ENCODE measurements around the gene ITPKB.
A peak's percentile ranks its signal among the peaks of the same experiment; 100 is the strongest.
"Not testable (repeated sequence)": the region's sequence is repeated elsewhere in the genome, so short reads cannot be mapped to it uniquely, and the experiment has no call there.

Gene ITPKB

GRCh38 chr1:226634166-226634588, 104.9 kb downstream of the ITPKB start:
- peak; percentile 80 for DNase-seq

DNA sequence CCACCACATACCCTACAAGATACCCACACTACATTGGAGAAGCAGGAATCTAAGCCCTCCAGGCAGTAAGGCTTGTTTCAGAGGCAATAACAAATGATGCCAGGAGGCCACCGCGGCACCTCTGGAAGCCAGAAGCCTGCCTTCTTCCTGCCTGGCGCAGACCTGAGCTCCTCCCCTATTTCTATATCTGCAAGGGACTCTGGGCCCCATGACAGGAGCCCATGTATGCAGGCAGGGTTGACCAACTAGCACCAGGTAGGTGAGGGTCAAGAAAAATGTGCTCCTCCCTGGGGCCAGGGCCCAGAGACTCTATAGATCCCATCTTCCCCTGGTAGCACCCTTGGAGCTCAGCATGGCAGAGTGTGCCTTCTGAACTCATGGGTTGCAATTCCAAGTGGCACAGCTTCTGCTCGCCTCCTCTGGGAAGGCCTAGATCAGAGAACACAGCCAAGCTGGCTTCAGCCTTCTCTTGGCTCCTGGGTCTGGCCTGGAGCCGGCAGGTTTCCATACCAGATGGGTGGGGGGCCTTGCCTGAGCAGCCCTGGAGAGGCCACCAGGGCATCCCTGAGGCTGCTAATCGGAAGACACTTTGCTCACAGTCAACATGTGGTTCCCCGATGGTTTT, 105.4 kb downstream of the ITPKB start:
- no peak for DNase-seq

GRCh38 chr1:226632922-226633351, 106.1 kb downstream of the ITPKB start:
- DNase-seq: no peak

DNA sequence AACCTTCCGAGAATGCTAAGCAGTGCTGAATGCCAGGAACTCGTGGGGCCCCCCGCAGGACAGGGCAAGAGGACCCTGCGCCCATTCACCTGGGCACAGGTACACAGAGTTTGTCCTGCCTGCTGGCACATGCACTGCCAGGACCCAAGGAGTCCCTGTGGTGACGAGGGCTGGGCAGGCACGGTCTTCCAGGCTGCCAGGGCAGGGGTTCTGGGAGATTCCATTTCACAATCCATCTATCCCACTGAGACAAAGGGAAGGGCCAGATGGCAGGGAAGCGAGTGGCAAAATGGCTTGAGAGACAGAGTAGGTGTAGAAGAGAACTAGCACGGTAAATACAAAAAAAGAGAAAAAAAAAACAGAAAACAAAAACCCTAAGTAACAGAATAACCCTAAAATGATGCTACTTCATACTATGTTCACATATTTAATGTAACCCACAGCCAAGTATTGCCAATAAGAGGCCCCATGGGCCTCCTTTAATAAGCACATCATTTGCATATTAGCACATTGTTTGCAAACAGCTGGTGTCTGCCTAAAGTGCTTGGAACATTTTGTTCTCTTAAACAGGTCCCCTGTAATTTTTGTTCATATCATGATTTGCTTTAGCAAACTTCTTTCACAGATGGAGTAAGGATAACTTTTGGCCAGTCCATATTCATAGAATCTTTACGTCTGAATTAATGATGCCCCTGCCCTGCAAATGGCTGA, 106.8 kb downstream of the ITPKB start:
- DNase-seq: no peak

DNA sequence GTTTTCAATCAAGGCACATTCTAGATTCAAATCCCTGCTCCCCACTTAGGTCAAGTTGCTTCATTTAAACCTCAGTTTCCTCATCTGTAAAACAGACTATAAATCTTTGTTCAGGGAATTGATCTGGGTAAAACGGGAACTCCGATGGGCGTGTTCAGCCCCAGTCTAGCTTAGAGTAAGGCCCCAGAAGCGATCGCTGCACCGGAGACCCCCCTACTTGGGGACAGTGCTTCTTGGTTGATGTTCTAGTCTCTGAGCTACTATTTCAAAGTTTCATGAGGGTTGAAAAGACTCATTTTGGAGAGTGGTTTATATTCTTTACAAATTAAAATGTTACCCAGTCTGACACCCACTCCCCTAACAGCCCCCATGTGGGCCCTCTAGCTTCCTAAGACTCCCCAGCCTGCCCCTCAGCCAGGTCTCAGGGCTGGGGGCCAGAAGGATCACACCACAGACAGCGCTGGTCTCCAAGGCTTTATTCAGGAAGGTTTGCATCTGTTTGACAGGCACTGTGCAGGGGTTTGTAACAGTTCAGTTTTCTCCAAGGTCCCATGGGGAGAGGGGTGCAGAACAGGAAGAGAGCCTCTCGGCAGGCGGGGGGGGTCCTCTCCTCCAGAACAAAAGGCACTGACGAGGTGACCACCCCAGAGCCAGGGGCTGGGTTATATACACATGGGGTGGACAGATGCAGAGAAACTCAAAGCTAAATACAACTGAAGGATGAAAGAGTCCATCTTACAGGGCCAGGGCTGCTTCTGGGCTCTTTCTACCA, 107.7 kb downstream of the ITPKB start:
- DNase-seq: no peak

- DNase-seq: no peak
Observed at GRCh38 chr1:226630592-226630991, 108.5 kb downstream of the ITPKB start.

DNA sequence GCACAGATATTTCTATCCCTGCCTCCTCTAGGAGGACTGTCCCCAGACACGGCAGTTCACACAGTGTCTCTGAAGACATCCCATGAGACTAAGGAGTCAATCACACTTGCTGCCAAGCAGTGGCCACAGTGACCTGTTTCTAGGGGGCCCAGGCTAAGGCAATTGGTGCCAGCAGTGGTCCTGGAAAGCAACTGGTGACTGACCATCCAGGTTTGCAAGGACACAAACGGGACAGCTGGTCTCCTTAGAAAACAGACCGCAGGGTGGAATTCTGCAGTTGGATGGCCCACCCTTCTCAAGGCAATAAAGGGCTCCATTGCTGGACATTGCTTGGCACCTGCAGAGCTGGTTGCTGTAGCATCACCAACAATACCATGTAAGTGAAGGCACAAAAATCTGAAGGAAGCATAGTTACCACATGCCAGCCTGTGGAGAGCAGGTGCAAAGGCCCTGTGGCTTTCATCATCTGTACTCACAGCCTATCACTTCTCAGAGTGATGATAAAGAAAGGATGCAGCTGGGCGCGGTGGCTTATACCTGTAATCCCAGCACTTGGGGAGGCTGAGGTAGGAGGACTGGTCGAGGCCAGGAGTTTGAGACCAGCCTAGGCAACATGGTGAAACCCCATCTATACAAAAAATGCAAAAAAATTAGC, 109.1 kb downstream of the ITPKB start:
- no peak for DNase-seq

- no peak for DNase-seq
Observed at GRCh38 chr1:226629210-226629895, 109.7 kb downstream of the ITPKB start.

- peak; percentile 55 for DNase-seq
Observed at GRCh38 chr1:226628612-226629155, 110.4 kb downstream of the ITPKB start.

DNA sequence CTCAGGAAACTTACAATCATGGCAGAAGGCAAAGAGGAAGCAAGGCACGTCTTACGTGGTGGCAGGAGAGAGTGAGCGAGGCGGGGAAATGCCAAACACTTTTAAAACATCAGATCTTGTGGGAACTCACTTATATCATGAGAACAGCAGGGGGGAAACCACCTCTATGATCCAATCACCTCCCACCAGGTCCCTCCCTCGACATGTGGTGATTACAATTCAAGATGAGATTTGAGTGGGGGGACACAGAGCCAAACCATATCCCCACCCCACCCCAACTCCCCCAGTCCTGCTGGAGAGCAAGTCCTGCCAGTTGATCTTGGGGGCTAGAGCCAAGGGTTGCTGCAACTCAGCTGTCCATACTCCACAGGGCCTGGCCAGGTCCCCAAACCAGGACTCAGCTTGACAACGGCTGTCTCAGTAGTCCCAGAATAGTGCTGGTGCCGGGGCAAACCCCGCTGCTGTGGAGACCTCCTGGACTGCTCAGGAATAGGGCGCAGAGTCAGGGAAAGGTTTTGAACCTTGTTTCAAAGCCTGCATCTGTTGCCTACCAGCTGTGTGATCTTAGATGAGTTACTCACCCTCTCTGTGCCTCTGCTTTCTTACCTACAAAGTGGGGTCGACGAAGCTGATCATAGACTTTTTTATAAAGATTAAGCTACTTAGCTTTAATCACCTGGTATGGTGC, 111.0 kb downstream of the ITPKB start:
- no peak for DNase-seq

DNA sequence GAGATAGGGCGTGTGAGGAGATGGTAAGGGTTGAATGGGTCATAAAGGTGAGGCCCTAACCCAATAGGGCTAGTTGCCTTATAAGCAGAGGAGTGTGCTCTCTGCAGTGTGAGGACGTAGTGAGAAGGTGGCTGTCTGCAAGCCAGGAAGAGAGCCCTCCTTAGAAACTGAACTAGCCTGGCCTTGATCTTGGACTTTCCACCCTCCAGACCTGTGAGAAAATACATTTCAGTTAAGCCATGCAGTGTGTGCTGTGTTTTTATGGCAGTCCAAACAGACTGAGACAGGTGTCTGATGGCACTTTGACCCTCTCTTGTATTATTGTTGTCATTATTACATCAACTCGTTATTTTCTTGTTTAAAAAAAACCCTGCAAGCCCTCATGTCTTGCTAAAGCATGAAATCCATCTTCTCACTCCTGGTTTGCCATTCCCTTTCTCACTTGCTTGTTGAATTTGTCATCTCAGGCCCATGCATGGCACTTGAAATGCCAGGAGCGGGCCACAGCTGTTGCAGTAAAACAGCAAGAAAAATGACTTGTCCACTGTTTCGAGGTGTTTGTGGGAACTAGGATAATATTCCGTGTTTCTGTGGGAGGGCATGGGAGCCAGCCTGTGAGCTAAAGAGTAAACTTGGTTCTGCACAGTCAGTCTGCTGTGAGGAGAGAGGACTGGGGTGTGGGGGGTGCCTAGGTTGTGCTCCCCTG, 111.9 kb downstream of the ITPKB start:
- DNase-seq: no peak

- no peak for DNase-seq
Observed at GRCh38 chr1:226626577-226626956, 112.5 kb downstream of the ITPKB start.

GRCh38 chr1:226625832-226626576, 113.1 kb downstream of the ITPKB start:
- no peak for DNase-seq

GRCh38 chr1:226625326-226625725, 113.8 kb downstream of the ITPKB start:
- DNase-seq: no peak

GRCh38 chr1:226624526-226624925, 114.6 kb downstream of the ITPKB start:
- DNase-seq: no peak

DNA sequence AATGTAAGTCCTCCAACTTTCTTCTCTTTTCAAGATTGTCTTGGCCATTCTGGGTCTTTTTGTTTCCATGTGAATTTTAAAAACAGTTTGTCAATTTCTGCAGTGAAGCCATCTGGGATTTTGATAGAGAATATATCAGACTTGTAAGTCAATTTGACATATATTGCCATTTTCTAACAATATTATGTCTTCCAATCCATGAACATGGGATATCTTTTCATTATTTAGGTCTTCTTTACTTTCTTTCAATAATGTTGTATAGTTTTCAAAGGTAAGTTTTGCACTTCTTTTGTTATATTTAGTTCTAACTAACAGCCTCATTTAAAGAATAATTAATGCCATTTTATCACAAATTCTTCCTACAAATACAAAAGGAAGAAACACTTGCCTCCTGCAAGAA, 117.1 kb downstream of the ITPKB start:
- no peak for DNase-seq

DNA sequence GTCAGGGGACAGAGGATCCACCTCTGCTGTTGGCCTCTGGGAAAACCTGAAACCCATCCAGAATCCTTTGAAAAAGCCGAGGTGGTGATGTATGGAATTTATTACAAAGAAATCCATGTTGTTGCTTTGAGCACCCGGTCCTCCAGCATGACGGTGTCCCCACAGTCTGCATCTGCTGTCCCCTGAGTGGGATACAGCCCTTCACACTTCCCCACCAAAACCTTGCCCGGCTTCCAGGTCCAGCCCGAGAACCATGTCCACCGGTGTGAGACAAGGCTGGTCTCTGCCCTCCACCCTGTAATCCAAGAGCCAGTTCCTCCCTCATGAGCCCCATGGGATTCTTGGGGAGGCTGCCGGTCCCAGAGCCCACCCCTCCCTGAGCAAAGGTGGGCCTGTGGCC, 120.1 kb downstream of the ITPKB start:
- no peak for DNase-seq

- no peak for DNase-seq
Observed at GRCh38 chr1:226618380-226618779, 120.7 kb downstream of the ITPKB start.

DNA sequence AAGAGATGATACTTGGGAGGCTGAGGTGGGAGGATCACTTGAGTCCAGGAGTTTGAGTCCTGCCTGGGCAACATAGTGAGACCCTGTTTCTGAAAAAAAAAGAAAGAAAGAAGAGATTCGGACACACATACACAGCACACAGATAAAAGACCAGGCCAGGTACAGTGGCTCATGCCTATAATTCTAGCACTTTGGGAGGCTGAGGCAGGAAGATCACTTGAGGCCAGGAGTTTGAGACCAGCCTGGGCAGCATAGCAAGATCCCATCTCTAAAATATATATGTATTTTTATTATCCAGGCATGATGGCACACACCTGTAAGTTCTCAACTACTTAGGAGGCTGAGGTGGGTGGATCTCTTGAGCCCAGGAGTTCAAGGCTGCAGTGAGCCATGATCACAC, 121.4 kb downstream of the ITPKB start:
- not testable (repeated sequence) for DNase-seq

DNA sequence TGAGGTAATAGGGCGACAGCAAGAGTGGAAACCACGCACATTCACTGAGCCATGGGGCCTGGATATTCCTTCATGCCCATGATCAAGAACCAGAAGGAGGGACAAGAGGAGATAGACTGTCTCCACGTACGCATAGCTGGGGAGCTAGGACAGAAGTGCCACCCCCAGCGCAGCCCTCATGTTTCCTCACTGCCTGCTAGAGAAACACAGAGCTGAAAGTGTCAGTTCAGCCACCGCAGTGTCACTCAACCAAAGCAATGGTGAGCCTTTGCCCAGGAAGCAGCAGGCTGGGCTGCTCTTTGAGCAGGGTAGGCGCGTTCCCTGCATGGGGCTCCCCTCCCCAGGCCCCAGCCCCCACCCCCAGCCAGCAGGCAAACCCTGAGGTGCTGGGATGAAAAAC, 122.0 kb downstream of the ITPKB start:
- DNase-seq: no peak

DNA sequence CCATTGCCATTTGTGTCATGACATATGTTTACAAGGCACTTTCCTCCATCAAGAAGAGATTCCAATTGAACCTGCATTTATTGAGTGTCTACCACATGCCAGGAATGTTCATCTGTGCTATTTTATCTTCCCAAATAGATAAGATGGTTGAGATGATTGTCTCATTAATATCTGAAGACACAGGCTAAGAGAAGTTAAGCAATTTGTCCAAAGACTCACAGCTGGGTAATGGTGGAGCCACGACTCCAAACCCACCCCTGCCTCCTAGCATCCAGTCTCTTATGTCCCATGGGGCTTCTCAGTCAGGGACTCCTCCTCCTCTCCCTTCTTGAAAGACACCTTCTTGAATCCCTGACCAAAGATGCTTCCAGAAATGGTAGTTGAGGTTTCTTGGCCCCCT, 122.4 kb downstream of the ITPKB start:
- no peak for DNase-seq

All from NCI-H1436 (cell line).